SH-SY5Y (cell line): ENCODE measurements around the gene GNG13.

Experiments
- GATA2 ChIP-seq: IDR thresholded peaks from 2 replicates; pipeline ENCODE4 v1.6.1; 2011; ENCODE audit warnings: mild to moderate bottlenecking, low read depth, low read length
- GATA3 ChIP-seq: IDR thresholded peaks from 2 replicates; pipeline ENCODE4 v1.6.1; 2011; ENCODE audit warnings: low read depth, mild to moderate bottlenecking, low read length, moderate library complexity

Gene GNG13

DNA sequence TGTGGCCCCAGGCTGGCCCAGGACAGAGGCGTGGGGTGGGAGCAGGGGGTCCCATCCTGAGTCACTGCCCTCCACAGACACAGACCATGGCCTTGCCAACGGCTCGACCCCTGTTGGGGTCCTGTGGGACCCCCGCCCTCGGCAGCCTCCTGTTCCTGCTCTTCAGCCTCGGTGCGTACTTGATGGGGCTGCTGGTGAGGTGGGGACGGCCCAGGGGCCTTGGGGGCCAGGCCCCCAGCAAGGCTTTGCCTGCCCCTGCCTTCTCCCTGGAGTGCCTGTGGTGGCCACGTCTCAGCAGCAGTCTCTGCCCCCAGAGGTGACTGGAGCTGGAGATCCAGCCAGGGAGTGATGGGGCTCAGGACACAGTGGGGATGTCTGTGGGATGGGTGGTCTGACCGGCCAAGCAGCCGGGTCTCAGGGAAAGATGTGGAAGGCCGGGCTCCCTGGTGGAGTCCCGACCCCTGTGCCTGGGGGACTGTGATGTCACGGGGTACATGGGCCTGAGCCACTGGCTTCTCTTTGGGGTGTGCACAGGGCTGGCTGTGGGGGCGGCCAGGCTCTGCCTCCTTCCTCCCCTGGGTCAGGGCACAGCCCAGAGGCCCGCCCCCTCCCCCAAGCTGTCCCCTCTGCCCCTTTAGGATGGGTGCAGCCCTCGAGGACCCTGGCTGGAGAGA, 37.8 kb downstream of the GNG13 start:
- TF ChIP-seq GATA2 (no peak), GATA3 (no peak)

DNA sequence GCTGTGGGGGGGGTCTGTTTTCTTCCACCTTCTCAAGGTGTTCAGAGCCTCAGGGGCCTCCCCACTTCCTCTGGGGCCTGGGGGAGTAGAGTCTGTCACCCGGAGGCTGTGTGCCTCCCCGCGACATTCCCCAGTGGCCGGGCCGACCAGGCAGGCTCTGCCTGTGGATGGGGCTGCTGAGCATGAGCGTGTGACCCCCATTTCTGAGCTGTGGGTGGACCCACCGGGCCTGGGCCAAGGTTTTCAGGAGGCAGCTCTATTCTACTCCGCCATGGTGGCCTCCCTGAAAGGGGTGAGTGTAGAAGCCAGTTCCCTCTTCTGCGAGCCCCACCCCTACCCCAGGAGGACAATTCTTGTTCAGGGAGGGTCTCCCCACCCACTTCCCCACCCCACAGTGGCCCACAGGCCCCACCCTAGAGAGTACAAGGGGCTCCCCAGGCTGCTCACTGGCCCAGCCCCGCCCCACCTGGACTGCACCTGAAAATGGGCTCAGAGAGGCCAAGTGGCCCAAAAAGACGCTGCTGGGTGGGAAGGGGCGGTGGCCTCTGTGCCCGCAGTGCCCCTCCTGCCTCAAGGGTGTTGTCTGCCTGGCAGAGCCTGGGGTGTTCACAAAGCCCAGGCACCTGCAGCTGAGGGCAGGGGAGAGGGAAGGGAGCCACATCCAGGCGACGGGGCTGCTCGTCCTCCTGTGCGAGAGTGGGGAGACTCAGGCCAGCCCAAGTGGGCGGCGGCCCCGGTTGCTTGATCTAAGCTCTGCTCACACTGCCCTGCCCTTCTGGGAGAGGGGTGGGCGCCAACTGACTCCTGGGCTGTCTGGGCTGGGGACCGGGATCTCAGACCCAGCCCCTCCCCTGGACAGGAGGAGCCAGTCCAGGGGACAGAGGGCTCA, 38.7 kb downstream of the GNG13 start:
- no peak for TF ChIP-seq GATA2
- no peak for TF ChIP-seq GATA3

DNA sequence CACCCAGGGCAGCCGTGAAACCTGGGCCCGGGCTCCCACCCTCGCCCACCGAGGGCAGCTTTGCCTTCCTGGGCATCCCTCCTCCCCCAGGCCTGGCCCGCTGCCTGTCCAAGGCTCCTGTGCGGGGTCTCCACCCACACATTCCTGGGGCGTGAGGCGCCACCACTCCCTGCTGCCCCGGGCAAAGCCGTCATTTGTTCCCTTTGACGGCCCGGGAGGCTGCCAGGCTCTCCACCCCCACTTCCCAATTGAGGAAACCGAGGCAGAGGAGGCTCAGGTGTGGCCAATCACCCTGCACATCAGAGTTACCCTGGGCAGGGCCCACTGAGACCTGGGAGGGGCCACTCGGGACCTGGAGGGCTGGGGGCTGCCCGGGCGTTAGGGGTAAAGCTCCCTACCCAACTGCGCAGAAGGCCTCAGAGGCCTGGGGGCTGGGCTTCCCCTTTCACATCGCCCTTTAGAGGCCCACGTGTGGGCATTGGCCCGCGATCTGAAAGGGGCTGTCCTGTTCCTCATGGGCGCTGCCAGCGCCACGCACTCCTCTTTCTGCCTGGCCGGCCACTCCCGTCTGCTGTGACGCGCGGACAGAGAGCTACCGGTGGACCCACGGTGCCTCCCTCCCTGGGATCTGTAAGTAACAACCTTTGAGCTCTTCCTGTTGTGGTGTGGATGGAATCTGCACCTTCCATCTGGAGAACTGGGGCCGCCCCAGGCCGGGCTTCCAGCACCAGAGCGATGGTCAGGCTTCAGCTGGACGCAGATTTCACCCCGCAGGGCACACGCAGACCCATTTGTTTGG, 39.8 kb downstream of the GNG13 start, which contains the start of gene MSLN:
TSS of gene MSLN (plus strand) at position 190 of the 799 bp plus-strand sequence. CDS start 1,947 bp downstream, outside the sequence.
- TF ChIP-seq GATA2 (no peak), GATA3 (no peak)

DNA sequence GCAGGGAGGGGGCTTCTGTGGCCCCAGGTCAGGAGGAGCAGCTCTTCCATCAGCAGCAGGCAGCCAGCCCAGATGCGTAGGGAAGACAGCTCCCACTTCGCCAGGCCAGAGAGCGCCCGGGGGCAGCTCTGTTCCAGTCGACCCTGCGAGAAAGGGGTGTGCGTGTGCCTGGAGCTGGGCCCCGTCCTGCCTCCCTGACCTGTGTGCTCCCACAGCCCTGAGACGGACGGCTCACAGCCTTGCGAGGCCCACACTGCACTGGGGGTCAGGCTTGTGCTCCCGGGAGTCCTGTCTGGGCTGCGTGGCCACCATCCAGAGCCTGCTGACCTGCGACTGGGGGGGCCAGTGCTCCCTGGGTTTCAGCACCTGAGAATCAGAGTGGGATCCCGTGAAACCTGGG, 40.5 kb downstream of the GNG13 start:
- no peak for TF ChIP-seq GATA3

DNA sequence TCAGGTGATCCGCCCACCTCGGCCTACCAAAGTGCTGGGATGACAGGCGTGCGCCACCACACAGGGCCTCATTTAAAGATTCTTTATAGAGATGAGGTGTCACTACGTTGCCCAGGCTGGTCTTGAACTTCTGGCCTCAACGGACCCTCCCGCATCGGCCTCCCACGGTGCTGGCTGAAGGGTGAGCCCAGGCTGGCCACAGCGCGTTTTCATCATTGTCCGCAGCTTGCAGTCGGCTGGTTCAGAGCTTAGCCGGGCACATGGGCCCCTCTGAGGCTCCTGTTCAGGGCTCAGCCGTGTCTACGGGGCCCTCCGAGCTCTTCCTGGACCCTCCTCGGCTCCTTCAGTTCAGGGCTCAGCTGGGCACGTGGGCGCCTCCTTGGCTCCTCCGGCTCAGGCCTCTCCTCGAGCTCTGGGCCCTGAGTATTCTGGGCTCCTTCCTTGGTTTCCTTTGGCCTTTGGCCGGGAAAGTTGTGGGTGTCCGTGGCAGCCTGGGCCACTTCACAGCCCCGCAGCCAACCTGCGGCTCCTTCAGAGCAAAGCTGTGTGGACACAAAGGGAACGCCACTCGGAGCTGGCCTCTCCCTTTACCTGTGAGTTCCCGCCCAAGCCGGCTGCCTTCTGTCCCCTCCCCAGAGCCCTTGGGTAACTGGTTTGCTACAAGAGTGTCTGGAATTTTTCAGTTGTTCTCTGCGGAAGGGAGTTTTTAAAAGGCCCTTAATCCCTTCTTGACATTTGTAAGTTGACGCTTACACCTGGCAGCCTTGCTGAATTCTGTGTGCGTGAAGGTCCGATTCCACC, 41.2 kb downstream of the GNG13 start:
- TF ChIP-seq GATA2 (no peak), GATA3 (no peak)

DNA sequence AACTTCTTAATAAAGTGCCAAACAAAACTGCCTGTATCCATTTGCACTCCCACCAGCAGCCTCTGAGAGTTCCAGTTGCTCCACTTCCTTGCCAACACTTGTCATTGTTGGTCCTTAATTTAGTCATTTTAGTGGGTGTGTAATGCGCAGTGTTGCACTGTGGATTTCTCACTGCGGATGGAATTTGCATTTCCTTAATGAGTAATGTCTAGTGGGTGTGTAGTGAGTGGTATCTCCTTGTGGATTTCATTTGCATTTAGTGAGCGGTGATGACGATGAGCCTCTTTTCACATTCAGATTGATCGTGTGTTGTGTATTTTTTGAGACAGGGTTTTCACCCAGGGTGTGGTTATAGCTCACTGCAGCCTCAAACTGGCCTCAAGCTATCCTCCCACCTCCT, 44.1 kb downstream of the GNG13 start:
- TF ChIP-seq GATA2 (no peak), GATA3 (no peak)

DNA sequence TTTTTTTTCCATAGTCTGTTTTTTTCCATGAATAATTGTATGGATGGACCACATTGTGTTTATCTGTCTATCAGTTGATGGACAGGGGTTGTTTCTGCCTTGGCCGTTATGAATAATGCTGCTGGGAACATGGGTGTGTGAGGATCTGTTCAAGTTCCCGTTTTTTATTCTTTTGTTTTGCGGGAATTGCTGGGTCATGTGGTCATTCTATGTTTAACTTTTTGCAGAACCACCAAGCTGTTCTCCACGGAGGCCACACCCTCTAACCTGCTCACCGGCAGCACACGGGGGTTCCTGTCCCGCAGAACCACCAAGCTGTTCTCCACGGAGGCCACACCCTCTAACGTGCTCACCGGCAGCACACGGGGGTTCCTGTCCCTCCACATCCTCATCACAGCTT, 45.9 kb downstream of the GNG13 start:
- TF ChIP-seq GATA3 (no peak), GATA2 (no peak)

DNA sequence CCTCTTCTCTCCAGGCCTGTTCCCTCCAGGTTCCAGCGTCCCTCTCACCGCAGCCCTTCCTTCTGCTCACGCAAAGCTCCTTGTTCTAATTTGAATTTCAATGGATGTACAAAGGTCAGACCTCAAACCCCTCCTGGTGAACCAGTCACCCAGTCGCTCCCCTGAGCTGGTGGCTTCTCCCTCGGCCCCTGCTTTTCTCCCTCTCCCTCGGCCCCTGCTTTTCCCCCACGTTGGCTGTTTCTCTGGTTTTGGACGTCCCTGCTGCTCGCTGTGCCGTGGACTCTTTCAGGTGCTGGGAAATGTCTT, 48.6 kb downstream of the GNG13 start:
- no peak for TF ChIP-seq GATA3
- no peak for TF ChIP-seq GATA2

DNA sequence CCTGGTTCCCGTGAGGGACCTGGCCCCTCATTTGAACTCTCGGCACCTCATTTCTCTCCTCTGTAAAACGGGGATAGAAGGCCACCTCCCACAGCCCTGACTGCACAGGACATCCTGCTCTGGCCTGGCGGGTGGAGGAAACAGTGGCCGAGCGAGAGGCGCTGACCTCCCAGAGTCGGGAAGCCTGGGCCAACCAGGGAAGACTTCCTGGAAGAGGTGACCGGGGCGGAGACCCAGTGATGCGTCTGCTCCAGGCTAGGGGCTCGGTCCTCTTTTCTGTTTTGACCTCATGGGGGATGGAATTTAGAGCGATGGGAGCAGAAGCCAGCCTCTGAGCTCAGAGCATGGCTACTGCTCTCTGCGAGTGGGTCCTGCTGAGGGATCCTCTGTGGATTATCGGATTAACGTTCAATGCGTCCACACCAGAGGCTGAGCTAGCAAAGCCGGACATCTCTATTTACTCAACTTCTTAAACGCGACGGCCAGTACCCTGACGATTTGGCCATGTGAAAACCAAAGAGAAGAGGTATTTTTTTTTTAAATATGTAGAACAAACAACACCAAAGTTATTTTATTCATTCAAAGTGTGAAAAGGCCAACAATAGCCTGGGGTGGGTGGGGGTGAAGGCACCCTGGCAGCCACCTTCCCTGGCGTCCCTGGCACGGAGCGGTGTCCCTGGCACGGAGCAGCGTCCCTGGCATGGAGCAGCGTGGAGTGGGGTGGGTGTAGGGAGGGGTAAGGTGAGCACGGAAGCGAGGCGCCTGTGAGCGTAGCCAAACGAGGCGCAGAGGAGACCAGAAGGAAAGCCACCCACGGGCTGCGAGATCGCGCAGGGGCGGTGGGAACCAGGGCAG, 49.2 kb downstream of the GNG13 start:
- TF ChIP-seq GATA3 (no peak), GATA2 (no peak)

DNA sequence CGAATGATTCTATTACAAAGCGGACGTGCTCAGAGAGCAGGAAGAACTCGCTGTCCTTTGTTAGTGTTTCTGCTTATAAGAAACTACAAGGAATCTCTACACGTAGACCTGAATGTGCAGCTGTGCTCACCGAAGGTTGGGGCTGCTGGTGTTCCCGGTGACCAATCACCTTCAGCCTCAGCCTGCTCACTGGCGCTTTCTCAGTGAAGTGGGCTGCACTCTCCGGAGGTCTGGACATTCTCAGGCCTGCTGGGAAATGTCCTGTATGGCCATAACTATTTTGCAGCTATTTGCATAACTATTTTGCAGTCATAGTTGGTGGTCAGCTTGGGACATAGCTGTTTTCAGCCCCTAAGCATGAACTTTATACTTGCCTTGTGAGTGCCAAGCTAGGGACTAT, 50.0 kb downstream of the GNG13 start:
- TF ChIP-seq GATA2: no peak

DNA sequence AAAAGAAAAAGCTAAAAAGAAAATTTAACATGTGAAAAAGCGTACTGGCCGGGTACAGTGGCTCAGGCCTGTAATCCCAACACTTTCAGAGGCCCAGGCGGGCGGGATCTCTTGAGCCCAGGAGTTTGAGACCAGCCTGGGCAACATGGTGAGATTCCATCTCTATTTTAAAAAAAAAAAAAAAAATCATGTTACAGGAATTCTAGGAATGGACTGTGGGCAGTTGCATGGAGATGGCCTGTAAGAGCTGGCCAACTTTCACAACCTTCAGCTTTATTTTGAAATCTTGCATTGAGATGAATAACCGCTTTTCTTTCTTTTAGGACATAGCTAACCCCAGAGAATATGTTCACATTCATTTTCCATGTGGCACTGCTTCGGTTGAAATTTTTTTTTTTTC, 51.5 kb downstream of the GNG13 start:
- TF ChIP-seq GATA2: no peak
- no peak for TF ChIP-seq GATA3
